H9 (cell line): ENCODE data around the gene C1orf159. TPM values are rescaled to one million over a fixed set of nuclear protein-coding genes. Genes with fewer than 3 reads are reported as not detected.

Experiments
- DNase-seq: peaks from one replicate; pipeline ENCODE4 v3.0.0-alpha.2; 2017
- H2AFZ ChIP-seq: one replicate; pipeline ENCODE4 v1.6.1; 2013; ENCODE audit warnings: mild to moderate bottlenecking, low read length, control low read depth, moderate library complexity
- H2AK5ac ChIP-seq: 2 replicates; pipeline ENCODE4 v1.6.1; 2013; ENCODE audit warnings: low read length, control low read depth, mixed read lengths; ENCODE audit not compliant: insufficient read length
- H2BK120ac ChIP-seq: one replicate; pipeline ENCODE4 v1.6.1; 2013; ENCODE audit warnings: low read depth, mild to moderate bottlenecking, low read length, control low read depth, inconsistent platforms; ENCODE audit not compliant: poor library complexity, severe bottlenecking
- H2BK12ac ChIP-seq: 2 replicates; pipeline ENCODE4 v1.6.1; 2013; ENCODE audit warnings: low read length, control low read depth, mixed read lengths, low read depth; ENCODE audit not compliant: insufficient read length
- H2BK15ac ChIP-seq: 2 replicates; pipeline ENCODE4 v1.6.1; 2013; ENCODE audit warnings: low read depth, low read length, control low read depth
- H2BK20ac ChIP-seq: one replicate; pipeline ENCODE4 v1.6.1; 2013; ENCODE audit warnings: low read depth, mild to moderate bottlenecking, low read length, control low read depth, inconsistent platforms; ENCODE audit not compliant: poor library complexity, severe bottlenecking
- H2BK5ac ChIP-seq: 2 replicates; pipeline ENCODE4 v1.6.1; 2013; ENCODE audit warnings: low read length, control low read depth, mixed read lengths; ENCODE audit not compliant: insufficient read length
- H3K14ac ChIP-seq: 2 replicates; pipeline ENCODE4 v1.6.1; 2013; ENCODE audit warnings: low read length, control low read depth; ENCODE audit not compliant: insufficient read depth
- H3K18ac ChIP-seq: 2 replicates; pipeline ENCODE4 v1.6.1; 2013; ENCODE audit warnings: low read depth, mild to moderate bottlenecking, mixed read lengths, low read length, control low read depth; ENCODE audit not compliant: insufficient read length
- H3K23ac ChIP-seq: 2 replicates; pipeline ENCODE4 v1.6.1; 2013; ENCODE audit warnings: low read length, control low read depth, mixed read lengths, low read depth; ENCODE audit not compliant: insufficient read length
- H3K23me2 ChIP-seq: 2 replicates; pipeline ENCODE4 v1.6.1; 2013; ENCODE audit warnings: low read depth, mild to moderate bottlenecking, mixed read lengths, low read length, control low read depth; ENCODE audit not compliant: insufficient read length, poor library complexity, severe bottlenecking
- H3K27ac ChIP-seq: 2 replicates; pipeline ENCODE4 v1.5.1; 2013; ENCODE audit warnings: low read length, control low read depth, mixed read lengths, low read depth; ENCODE audit not compliant: insufficient read length
- H3K27me3 ChIP-seq: 2 replicates; pipeline ENCODE4 v1.6.1; 2013; ENCODE audit warnings: low read length, control low read depth, inconsistent platforms; ENCODE audit not compliant: insufficient read depth
- H3K4ac ChIP-seq: 2 replicates; pipeline ENCODE4 v1.6.1; 2013; ENCODE audit warnings: low read depth, mild to moderate bottlenecking, control low read depth, inconsistent platforms, low read length, moderate library complexity
- H3K4me1 ChIP-seq: 2 replicates; pipeline ENCODE4 v1.6.1; 2013; ENCODE audit warnings: low read length, control low read depth, inconsistent platforms; ENCODE audit not compliant: insufficient read depth
- H3K4me2 ChIP-seq: 2 replicates; pipeline ENCODE4 v1.6.1; 2013; ENCODE audit warnings: low read length, control low read depth, mixed read lengths; ENCODE audit not compliant: insufficient read length, insufficient read depth
- H3K56ac ChIP-seq: 2 replicates; pipeline ENCODE4 v1.6.1; 2013; ENCODE audit warnings: low read depth, mild to moderate bottlenecking, mixed read lengths, low read length, control low read depth; ENCODE audit not compliant: insufficient read length
- H3K79me1 ChIP-seq: 2 replicates; pipeline ENCODE4 v1.6.1; 2013; ENCODE audit warnings: low read depth, mild to moderate bottlenecking, moderate library complexity, low read length, control low read depth, inconsistent platforms; ENCODE audit not compliant: insufficient read depth, poor library complexity, severe bottlenecking
- H3K79me2 ChIP-seq: 2 replicates; pipeline ENCODE4 v1.6.1; 2013; ENCODE audit warnings: low read length, control low read depth, inconsistent platforms; ENCODE audit not compliant: insufficient read depth
- H3K9ac ChIP-seq: 2 replicates; pipeline ENCODE4 v1.6.1; 2013; ENCODE audit warnings: low read length, control low read depth, mixed read lengths; ENCODE audit not compliant: insufficient read length; ENCODE audit errors: extremely low read depth
- H3K9me3 ChIP-seq: one replicate; pipeline ENCODE4 v1.6.1; 2013; ENCODE audit warnings: low read depth, low read length, inconsistent platforms; ENCODE audit not compliant: control insufficient read depth
- H3T11ph ChIP-seq: one replicate; pipeline ENCODE4 v1.6.1; 2013; ENCODE audit warnings: mild to moderate bottlenecking, low read length, control low read depth, inconsistent platforms
- H4K20me1 ChIP-seq: one replicate; pipeline ENCODE4 v1.6.1; 2013; ENCODE audit not compliant: control insufficient read depth, insufficient read length, insufficient read depth
- H4K5ac ChIP-seq: 2 replicates; pipeline ENCODE4 v1.6.1; 2013; ENCODE audit warnings: low read depth, mild to moderate bottlenecking, mixed read lengths, low read length, control low read depth; ENCODE audit not compliant: insufficient read length
- H4K8ac ChIP-seq: replicated peaks from 2 replicates; pipeline ENCODE4 v1.6.1; 2013; ENCODE audit warnings: low read length, control low read depth, mixed read lengths, low read depth; ENCODE audit not compliant: insufficient read length
- H4K91ac ChIP-seq: 2 replicates; pipeline ENCODE4 v1.6.1; 2013; ENCODE audit warnings: low read depth, mild to moderate bottlenecking, moderate library complexity, mixed read lengths, low read length, control low read depth; ENCODE audit not compliant: insufficient read length
- H3K27ac Mint-ChIP-seq, 3 experiments: 2 replicates in 2 of 3; 3 replicates in 1 of 3; pipeline ENCODE4 v1.8.0; 2020 to 2021; ENCODE audit warnings: mixed read lengths in 3 of 3, mild to moderate bottlenecking in 1 of 3, moderate library complexity in 1 of 3
- H3K27me3 Mint-ChIP-seq: 2 replicates; pipeline ENCODE4 v1.8.0; 2021; ENCODE audit warnings: low read depth, mild to moderate bottlenecking, moderate library complexity, mixed read lengths
- H3K36me3 Mint-ChIP-seq, 3 experiments: 2 replicates in 2 of 3; 3 replicates in 1 of 3; pipeline ENCODE4 v1.8.0; 2020 to 2021; ENCODE audit warnings: low read depth in 3 of 3, mixed read lengths in 3 of 3; ENCODE audit not compliant: insufficient read depth in 1 of 3
- H3K4me1 Mint-ChIP-seq, 2 experiments: 2 replicates each; pipeline ENCODE4 v1.8.0; 2020; ENCODE audit warnings: mixed read lengths in 2 of 2
- H3K4me3 Mint-ChIP-seq, 2 experiments: 2 replicates in 1 of 2; 3 replicates in 1 of 2; pipeline ENCODE4 v1.8.0; 2020 to 2021; ENCODE audit warnings: mild to moderate bottlenecking in 2 of 2, mixed read lengths in 2 of 2, moderate library complexity in 1 of 2
- H3K9me3 Mint-ChIP-seq, 2 experiments: 2 replicates in 1 of 2; 3 replicates in 1 of 2; pipeline ENCODE4 v1.8.0; 2020; ENCODE audit warnings: mild to moderate bottlenecking in 2 of 2, mixed read lengths in 2 of 2, moderate library complexity in 1 of 2
- CTCF ChIP-seq: fragments of 200-600 bp; sonication (generic); conservative IDR thresholded peaks from 3 replicates; pipeline ENCODE4 v1.8.0; 2021; ENCODE audit warnings: antibody characterized with exemption, mild to moderate bottlenecking
- WGBS: extraction: QIAGEN DNeasy Blood & Tissue Kit; methylation state at CpG from one replicate; pipeline ENCODE4 v1.1.7; 2013; ENCODE audit warnings: missing lambda C conversion rate, low lambda C conversion rate, mixed read lengths; ENCODE audit not compliant: insufficient read length; ENCODE audit errors: extremely low coverage; 5-methylcytosine and 5-hydroxymethylcytosine counted together
- total RNA-seq: library from RNA; stranded (reverse); gene quantifications from 2 replicates; pipeline ENCODE4 v1.2.1, GENCODE V29; 2021

C1orf159 gene
- total RNA-seq, 1 experiment from 2014 or later = 12.3 TPM

DNA sequence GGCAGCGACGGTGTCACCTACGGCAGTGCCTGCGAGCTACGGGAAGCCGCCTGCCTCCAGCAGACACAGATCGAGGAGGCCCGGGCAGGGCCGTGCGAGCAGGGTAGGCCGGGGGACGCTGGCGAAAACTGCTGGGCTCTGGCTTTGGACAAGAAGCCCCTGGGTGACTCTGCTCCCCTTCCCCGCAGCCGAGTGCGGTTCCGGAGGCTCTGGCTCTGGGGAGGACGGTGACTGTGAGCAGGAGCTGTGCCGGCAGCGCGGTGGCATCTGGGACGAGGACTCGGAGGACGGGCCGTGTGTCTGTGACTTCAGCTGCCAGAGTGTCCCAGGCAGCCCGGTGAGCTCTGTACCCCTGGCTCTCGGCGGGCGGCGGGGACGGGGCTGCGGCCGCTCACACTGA, 72.0 kb downstream of the C1orf159 start:
- H3K56ac ChIP-seq = no peak overlapping the region
- no peaks in the 10 kb centered on the region; the same call in 1 of the 2 replicates for H3K27me3 ChIP-seq
- Mint-ChIP-seq H3K36me3 (peaks cover 8 to 47% (median 40%) of the 10 kb centered on the region in 3 experiments), H3K27ac (no peak overlapping the region), H3K9me3 (no peaks in the 10 kb centered on the region; a peak in 1 of 5 replicates), H3K4me3 (no peak overlapping the region), H3K4me1 (peaks cover 4 to 9% of the 10 kb centered on the region in 2 experiments), H3K27me3 (peaks cover 13% of the 10 kb centered on the region)
- no peak overlapping the region for H2BK15ac ChIP-seq
- no peak overlapping the region for H2BK5ac ChIP-seq
- no peaks in the 10 kb centered on the region for H3K9me3 ChIP-seq
- H3K4me1 ChIP-seq = no peaks in the 10 kb centered on the region
- TF ChIP-seq CTCF = no peak
- H2BK20ac ChIP-seq = no peak overlapping the region
- no peak overlapping the region for H3K14ac ChIP-seq
- no peak overlapping the region for H3K9ac ChIP-seq
- H3T11ph ChIP-seq = no peak overlapping the region
- H3K79me2 ChIP-seq = no peaks in the 10 kb centered on the region
- no peak overlapping the region for H3K18ac ChIP-seq
- H3K79me1 ChIP-seq = no peaks in the 10 kb centered on the region
- no peak overlapping the region for H2BK120ac ChIP-seq
- H2AFZ ChIP-seq = no peak overlapping the region
- no peak overlapping the region for H4K91ac ChIP-seq
- peaks cover 4% of the 10 kb centered on the region for H3K23me2 ChIP-seq
- H3K23ac ChIP-seq = no peak overlapping the region
- H3K4ac ChIP-seq = no peak overlapping the region
- H4K5ac ChIP-seq = no peak overlapping the region
- no peak overlapping the region for H2BK12ac ChIP-seq
- H3K4me2 ChIP-seq = no peak overlapping the region
- no peak overlapping the region for H4K8ac ChIP-seq
- no CpG with 5 or more reads among the region's 33 CpGs for WGBS
- no peak overlapping the region for H2AK5ac ChIP-seq
- DNase-seq = no peak
- H3K27ac ChIP-seq = no peak overlapping the region
- peaks cover 3% of the 10 kb centered on the region for H4K20me1 ChIP-seq
